Ecto neural progenitor cell (in vitro differentiated cells): ENCODE results near the gene IL11RA.

ENCODE experiments used
- DNase-seq: peaks from one replicate; pipeline ENCODE4 v3.0.0-alpha.2; 2018; ENCODE audit warnings: low spot score

IL11RA gene

DNA sequence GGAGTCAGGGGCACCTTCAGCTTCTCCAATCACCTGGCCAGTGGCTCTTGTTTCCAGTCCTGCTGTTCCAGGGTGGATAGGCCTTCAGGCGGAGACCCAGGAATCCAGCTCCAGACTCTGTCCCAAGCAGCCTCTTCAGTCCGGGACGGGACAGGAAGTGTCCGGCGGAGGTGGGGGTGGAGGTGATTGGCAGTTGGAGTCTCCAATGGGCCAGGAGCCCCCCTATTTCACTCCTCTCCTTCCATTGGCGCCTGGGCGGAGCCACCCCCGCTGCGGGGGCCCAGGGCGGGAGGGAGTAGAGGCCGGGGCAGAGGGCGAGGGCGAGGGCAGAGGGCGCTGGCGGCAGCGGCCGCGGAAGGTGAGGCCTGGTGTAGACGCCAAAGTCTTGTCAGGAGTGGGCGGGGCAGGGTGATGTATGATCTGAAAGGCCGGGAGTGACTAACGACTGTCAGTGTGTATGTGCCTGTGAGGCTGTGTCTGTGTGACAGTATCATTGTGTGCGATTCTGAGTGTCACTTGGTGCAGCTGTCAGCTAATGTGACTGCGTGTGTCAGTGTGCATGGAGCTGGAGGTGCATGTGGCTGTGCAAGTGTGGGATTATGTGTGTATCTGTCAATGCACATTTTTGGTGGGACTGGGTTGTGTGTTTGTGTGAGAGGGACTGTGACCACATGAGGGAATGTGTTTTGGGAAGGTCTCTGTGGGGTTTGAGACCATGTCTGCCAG is at the start of gene IL11RA:
Gene IL11RA, plus strand, starts transcription at position 310 of the 726 bp plus-strand sequence. CDS start 3,033 bp downstream, outside the sequence.
- DNase-seq: peak; percentile 94

DNA sequence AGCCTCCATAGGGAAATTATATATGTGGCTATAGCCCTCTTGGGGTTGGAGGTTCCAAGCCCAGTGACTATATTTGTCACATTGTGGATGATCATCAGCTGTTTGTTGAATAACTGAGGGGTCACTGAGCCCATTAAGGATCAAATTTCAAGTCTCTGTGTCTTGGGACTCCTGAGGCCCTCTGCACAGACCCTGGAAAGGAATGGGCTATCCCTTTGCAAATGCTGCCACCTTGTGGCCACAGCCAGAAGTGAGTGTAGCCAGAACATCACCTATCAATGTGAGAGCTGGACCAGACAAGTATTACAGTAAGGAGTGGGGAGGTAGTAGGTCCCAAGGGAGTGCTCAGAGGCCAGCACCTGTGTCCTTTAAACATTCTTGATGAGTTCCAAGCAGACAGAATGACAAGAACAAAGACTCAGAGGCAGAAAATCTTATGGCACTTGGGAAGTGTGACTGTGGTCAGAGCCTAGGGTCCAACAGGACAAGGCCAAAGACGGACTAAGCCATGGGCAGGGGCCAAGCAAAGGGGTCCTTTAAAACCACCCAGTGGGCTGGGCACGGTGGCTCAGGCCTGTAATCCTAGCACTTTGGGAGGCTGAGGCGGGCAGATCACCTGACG is 48.3 kb upstream of the IL11RA start:
- peak; percentile 90 for DNase-seq

DNA sequence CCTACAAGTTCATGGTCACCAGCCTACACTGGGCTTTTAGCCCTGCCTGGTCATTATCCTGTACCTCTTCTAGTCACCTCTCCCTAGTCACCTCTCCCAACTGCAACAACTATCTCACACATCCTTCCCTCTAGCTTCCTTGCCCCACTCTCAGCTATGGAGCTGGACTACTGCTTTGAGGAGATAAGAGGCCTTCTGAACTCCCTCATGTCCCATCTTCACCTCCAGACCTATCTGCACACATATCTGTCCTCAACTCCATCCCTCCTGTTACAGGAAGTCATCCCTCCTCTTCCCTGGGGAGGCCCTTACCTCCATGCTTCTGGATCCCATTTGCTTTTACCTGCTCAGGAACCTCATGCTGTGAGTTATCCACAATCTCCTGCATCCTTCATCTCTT is 45.8 kb upstream of the IL11RA start:
- DNase-seq: no peak

DNA sequence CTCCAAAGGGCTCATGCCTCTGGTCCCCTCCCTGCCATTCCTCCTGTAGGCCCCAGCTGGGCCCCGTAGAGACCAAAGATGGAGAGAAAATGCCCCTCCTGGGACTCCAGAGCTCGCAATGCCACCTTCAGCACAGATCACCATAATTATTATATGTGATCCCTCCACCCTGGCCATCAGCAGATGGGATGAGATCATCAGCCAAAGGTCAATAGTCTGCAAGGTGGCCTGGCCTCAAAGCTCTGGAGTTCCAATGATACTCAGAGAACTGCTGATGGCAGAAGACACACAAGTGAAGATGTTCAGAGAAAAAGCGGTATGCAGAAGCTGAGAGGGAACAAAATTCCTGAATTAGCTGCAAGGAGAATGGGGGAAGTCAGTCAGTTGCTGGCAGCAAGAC is 45.1 kb upstream of the IL11RA start:
- no peak for DNase-seq

DNA sequence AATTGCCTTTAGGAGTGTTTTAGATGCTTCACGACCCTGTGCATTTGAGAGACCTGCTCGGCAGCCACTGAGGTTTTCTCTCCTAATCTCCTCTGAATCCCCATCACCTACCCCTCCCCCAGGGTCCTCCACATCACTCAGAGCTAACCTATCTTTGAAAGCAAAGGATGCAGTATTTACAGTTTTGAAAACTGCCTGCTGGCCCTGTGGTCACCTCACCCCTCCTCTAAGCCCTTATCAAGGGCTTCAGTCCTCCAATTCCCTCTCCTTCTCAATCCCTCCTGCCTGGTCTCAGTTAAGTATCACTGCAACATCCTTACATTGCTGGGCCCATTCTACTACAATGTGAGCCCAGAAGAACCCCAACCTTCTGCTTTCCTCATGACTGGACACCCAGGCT is 44.7 kb upstream of the IL11RA start:
- DNase-seq: no peak

DNA sequence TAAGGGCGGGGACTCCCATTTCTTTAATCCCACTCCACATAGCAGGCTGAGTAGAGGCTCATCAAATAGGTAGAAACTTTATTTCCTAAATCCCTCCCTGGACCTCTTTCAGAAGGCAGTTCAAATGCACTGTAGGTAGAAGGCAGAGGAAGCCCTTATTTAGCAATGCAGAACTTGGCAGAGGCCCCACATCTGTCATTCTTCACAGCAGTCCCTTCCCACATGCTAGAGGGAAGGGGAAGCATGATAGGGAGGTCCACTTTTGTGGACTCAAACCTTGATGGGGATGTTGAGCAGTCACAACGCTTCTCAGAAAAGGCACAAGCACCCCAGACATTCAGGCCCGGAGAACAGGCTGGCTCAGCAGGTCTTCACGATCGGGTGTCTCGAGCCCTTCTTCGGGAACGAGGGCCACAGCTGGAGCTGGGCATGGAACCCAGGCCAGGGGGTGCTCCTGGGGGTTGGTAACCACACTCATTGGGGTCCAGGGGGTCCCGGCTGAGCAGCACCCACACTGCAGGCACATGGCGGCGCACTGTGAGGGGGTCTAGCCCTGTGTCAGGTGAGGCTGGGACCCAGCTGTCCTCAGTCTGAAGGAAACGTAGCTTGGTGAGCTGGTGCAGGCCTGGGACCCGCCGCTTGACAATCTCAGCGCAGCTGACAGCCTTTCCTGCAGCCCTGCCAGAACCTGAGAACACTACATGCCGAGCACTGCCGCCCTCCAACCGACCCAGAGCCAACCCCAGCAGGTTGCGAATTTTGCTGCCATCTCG is 41.4 kb upstream of the IL11RA start:
- DNase-seq: no peak

DNA sequence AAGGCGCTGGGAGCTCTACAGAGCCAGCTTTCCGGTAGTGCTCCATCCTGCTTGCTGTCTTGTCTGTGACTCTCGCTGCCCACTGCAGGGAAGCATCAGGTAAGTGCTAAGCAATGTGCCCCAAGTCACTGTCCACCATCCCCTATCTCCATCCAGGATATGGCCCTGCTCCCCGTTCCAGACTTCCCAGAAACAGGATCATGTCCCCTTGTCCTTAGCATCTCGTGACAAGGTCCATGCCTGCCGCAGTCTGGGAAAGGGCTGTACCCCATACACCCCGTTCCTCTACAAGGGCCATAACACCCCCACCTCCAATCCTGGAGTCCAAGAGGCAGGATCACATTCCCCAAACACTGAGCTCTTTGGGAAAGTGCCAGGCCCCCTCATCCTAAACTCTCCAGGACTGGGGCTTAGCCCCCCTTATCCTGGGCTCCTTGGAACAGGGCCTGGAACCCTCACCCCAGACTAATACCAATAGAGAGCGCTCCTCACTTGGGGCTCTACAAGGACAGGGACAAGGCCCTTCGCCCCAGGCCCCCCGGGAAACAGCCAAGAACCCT is 40.7 kb upstream of the IL11RA start:
- DNase-seq: no peak

DNA sequence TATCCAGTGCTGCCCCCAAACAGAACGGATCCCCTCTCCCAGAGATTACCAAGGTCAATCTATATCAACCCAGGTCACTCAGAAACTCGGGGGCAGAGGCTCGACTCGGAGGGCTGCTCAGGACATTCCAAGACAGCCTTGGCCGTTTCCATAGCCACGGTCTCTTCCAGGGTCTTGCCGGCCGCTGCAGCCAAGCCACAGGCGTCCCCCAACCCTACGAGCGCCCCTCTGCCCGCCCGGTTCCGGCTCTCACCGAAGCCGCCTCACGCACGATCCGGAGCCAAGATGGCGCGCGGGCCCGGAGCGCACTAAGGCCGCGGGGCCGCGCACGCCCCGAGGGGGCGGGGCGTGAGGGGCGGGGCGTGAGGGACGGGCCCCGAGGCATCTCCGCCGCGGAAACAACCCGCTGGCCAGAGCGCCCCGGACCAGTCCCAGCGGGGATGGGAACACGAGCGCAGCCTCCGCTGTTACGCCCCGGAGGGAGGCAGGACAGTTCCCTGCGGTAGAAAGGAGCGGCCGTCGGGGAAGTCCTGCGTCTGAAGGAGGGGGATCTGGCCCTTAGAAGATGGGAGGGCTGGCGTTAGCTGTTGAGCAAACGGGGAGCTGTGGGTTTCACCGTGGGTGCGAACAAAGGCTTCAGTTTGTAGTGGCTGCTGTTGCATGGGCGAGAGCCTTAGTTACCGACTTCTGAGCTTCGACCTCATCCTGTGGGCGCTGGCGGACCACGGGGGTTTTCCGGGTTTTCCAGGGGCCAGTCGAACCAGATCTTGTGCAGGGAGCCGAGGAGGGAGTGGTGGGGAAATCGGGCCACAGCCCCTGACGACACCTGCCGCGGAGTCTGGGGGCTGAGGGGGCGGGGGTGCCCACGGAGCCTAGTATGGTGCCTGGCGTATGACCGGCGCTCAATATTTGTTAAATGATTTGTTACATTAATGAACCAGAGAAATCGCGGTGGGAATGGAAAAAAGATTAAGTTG is 39.9 kb upstream of the IL11RA start, which contains the start of gene RPP25L:
Gene RPP25L, minus strand, starts transcription at position 287 of the 977 bp plus-strand sequence. CDS start 801 bp downstream, outside the sequence.
- DNase-seq: peak; percentile 90

DNA sequence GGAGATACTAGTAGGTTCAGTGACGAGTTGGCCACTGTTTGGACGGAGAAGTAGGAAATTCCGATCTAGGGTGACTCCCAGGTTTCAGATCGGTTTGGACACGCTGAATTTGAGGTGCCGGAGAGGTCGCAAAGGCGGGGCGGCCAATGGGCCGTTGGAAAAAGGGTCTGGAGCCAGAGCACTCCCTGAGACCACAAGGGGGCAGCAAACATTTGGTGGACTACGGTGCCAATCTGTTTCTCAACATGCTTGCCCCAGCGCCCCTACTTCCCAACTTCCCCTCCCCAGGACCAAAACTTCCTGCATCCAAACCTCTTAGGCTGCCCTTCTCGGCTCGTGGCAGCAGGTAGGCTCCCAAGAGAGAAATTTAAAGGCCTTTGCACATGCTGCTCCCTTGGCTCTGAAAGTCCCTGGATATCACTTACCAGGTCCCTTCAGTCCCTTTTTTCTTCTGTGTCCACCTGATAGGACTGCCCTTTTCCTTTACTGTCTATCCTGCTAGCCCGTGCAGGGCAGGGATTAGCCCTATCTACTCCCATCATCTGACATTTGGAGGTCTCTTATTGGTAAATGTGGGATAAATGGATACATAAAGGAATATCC is 39.1 kb upstream of the IL11RA start:
- DNase-seq: peak; percentile 88

DNA sequence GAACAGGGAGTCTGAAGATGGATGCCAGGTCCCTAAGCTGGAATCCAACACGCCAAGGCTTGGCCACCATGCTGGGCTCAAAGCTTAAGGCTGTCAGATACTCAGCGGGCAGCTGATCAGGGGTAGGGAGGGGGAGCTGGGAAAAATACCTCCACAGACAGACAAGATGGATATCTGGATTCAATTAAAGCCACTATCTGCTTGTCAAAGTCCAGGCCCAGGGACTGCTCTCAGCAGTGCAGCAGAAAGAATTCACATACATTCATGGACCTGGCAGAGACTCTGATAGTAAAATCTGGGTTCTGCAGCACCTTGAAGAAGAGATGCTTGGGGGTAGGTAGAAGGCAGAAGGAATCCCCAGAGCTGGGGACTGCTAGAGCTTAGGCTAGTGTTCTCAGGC is 36.9 kb upstream of the IL11RA start:
- DNase-seq: no peak

DNA sequence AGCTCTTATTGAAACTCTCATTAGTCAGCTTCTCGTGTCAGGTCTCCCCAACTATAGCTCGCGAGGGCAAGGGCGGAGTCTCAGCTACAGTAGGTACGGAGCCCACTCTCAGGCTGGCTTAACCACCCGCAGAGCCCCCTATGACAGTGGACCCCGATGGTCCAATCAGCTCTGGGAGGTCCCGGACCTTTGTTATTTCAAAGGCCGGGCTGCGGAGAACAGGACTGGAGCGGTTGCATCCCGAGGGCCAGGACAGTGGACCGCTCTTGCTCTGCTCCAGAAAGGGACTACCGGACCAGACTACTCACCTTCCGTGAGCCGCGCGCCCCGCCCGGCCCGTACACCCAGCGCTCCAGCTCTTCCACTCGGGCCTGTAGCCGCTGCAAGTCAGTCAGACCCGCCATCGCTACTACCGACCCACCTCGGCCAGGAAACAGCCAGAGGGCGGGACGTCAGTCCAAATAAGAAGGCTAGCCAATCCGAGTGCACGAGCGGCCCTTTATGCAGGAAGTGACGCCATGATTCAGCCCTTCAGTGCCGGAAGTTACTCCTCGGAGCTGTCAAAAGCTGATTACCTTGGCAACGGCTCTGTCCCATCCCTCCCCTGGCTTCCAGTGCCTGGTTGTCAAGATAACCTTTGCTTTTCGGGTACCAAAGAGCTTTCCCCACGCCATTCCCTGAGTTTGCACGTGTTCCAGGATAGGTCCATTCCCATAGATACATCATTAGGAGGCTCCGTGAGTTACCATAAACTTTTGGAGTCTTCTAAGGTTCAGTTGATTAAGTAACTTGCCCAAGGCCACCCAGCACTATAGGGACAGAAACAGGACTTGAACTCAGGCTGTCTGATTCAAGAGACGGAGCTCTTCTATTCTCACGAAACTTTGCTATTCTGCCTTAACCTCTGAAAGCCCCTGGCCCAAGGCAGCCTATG is 31.7 kb upstream of the IL11RA start, which contains the start of gene DCTN3:
Gene DCTN3, minus strand, starts transcription at position 435 of the 934 bp plus-strand sequence. Its CDS starts 31 bp downstream, at position 404.
- peak; percentile 92 for DNase-seq

DNA sequence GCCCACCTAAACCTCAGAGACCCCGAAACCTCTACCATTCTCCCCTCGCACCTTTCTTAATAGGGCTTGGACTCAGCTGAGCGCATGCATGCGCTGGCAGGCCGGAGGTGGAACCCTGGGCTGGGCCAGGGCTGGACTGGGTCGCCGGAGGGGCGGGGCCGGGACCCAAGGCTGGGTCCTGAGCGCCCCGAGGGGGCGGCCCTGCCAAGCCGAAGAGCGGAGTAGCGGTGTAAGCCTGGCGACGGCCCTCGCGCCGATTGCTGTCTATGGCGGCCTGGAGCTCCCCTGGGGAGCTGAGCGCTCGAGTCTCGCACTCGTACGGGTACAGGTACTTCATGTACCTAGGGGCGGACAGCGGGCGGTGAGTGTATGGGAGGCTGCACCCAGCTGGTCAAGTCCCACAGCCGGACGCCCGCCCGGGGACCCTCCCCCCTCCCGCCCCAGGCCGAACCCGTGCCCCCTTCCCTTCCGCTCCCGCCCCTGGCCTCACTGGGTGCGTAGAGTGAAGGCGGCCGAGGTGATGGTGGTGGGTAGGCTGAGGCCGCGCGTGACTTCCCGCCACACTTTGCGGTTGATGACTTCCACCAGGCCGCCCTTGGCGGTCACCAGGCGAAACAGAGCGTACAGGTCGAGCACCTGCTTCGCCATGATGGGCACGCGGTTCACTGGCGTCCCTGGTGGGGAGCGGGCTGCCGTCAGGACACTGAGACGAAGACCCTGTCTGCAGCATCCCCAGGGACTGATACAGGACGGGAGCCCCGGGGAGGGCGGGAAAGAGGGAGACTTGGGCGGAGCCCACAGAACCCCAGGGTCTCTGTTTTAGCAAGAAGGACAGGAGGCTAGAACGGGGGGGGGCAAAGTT is 28.4 kb upstream of the IL11RA start:
- no peak for DNase-seq

DNA sequence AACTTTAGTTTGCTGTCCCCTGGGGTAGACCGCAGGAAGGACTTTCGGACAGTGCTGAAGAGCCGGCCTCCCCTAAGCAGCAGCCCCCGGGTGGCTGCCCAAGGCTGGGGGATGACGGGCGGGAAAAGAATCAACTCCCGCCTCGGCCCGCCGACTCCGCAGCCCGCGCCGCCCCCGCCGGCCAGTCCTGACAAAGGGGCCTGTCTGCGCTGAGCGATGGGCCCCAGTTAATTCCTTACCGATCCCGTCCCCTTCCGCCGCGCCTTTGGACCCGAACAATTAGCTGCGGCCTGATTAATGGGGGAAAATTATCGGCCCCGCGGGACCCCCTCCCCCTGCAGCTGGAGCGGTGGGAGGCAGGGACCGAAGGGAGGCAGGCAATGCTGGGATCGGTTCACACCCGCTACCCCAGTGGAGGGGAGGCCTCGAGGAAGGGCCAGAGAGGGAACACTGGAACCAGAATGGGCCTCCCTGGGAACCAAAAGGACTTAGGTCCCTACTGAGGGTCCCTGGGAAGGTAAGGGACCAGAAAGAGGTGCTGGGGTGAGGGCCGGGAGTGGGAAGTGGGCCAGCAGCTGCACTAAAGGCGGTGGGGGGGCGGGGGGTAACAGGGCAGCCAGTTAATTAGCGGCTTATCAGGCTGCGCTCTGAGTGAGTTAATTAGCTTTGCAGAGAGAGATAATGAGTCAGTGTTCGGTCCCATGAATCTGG is 27.4 kb upstream of the IL11RA start:
- peak; percentile 66 for DNase-seq

DNA sequence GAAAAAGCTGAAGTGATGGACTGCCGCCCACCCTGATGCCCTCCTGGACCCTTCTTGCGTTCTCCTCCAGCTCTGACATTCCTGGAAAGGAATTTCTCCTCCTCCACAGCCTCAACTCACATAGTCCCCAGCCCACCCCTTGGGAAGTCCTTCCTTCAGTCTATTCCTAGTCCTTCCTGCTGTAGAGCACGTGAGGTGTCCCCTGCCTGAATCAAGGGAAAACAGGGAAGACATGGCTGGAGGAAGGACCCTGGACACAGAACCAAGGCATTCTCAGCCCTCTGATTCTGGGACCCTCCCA is 26.8 kb upstream of the IL11RA start:
- DNase-seq: no peak

DNA sequence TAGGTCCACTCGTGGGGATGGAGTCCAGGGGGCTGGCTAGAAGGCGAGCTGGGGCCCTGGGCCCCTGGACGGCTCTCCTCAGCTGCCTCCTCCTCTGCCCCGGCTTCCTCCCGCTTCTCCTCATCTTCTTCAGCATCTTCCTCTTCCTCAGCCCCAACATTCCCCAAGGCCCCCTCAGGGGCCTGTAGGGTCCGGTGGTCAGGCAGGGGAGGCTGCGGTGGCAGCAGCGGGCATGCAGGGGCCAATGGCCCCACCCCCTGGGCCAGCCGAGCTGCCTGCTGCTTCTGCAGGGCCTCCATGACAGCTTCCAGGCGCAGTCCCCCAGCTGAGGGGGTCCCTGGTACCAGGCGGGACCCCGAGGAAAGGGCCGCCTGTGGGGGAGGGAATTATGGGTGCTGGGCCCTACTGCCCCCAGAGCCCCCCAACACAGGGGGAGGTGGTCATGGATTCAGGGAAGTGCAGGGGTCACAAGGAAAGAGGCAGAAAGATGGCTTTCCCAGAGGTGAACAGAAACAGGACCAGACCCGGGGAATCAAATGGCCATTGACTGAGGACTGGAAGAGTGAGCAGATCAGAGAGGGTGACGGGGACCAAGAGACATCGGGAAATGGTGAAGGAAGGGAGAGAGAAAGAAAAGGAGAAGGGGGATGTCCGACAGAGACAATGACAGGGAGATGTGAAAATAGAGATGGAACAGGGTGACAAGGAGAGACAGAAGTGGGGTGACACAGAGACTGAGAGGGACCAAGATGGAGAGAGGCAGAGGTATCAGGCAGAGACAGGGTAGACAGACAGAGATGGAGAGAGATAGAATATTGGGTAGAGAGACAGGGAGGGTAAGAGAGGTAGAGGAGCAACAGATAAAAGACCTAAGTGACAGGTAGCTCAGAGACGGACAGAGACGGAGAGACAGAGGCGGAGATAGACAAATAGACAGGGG is 24.0 kb upstream of the IL11RA start:
- no peak for DNase-seq

DNA sequence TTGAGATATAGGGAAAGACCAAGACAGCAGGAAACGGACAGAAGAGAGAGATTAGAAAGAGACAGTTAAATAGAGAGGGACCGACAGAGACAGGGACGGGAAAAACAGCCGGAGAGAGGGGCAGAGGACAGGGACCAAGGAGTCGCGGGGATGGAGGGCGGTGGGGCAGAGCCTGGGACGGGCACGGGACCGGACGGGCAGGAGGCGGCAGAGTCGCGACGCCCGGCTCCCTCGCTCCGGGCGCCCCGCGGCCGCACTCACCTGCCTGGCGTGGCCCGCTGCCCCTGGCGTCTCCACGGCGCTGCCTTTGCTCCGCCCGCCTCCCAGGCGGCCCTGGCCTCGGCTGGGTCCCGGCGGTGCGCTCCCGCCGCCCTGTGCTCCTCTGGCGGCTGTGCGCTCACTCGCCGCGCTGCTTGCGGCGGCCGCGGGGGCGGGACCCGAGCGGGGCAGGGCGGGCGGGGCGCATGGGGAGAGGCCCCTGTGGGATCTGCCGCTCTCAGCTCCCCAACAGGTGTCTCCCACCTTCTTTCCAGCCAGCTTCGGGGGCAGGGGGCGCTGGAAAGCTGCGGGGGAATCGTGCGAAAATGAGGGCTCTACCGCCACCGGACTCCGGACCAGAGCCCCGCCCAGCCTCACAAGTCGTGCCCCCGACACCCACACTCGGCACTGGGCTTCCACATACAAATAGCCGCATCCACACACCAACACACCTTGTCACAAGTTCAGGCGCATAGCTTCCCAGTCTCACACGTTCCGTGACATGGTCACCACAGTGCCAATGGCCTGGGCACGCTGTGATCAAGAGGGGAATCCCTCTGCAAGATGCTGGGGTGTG is 23.1 kb upstream of the IL11RA start, which contains the start of gene ARID3C:
Gene ARID3C, minus strand, starts transcription at position 411 of the 835 bp plus-strand sequence. CDS start 1,052 bp downstream, outside the sequence.
- no peak for DNase-seq
